Esophagus muscularis mucosa (tissue), 4 donors: ENCODE measurements around the gene EGR1.

Source experiments
- CTCF ChIP-seq, 3 experiments: fragments of 200-600 bp in 2 of 3; fragments of 450-650 bp in 1 of 3; sonication (generic) in 2 of 3; IDR thresholded peaks; one replicate each; pipeline ENCODE4 v1.5.1; 2017 to 2019; ENCODE audit warnings: antibody characterized with exemption in 3 of 3, mild to moderate bottlenecking in 2 of 3, moderate library complexity in 1 of 3
- EP300 ChIP-seq: sonication (generic); formaldehyde crosslinking; IDR thresholded peaks from one replicate; pipeline ENCODE4 v1.6.1; 2017; ENCODE audit warnings: antibody characterized with exemption
- POLR2A ChIP-seq: fragments of 450-650 bp; IDR thresholded peaks from one replicate; pipeline ENCODE4 v1.6.1; 2017; ENCODE audit warnings: antibody characterized with exemption, moderate library complexity, mild to moderate bottlenecking, low read depth
- POLR2AphosphoS5 ChIP-seq, 2 donors: sonication (generic); formaldehyde crosslinking; IDR thresholded peaks; one replicate each; pipeline ENCODE4 v1.6.1; 2017; ENCODE audit warnings: antibody characterized with exemption in 2 of 2

- TF ChIP-seq CTCF (IDR thresholded peaks at IDR 0.05) = peak; percentile 86 to 91 (median 91)
- TF ChIP-seq POLR2AphosphoS5 (IDR thresholded peaks at IDR 0.05) = peak; percentile 93
- no peak for TF ChIP-seq EP300
- peak; percentile 64 for TF ChIP-seq POLR2A
Observed at GRCh38 chr5:138464008-138464387, 1.3 kb upstream of the EGR1 start.
